ENCODE data around the gene MYADML2. TPM values are rescaled to one million over a fixed set of nuclear protein-coding genes. Genes with fewer than 3 reads are reported as not detected.

MYADML2 gene
- total RNA-seq, 2 donors from 2014 or later = not detected

- H3K27me3 Mint-ChIP-seq (ENCODE audit: insufficient read depth) = no peaks in the 10 kb centered on the region
- Histone ChIP-seq H3K4me3 (ENCODE audit: low read length) (no peak overlapping the region), H3K27me3 (ENCODE audit: control insufficient read depth, insufficient read depth, low read length, poor library complexity, severe bottlenecking) (no peaks in the 10 kb centered on the region), H3K36me3 (ENCODE audit: control insufficient read depth, insufficient read depth, low read length) (peaks cover 25% of the 10 kb centered on the region), H3K9me3 (ENCODE audit: control insufficient read depth, low read length) (no peaks in the 10 kb centered on the region), H3K4me1 (ENCODE audit: control insufficient read depth, insufficient read depth, low read length) (no peaks in the 10 kb centered on the region), H3K27ac (ENCODE audit: low read depth, low read length) (no peak overlapping the region), H3K9ac (ENCODE audit: extremely low read depth, low read length, poor library complexity, severe bottlenecking) (no peak overlapping the region)
- WGBS, 2 experiments (ENCODE audit: insufficient coverage in 1 of 2, insufficient read length in 1 of 2) = 94 to 97% methylated on average over 22 to 26 of the region's 26 CpGs
- no peaks in the 10 kb centered on the region for H3K4me1 Mint-ChIP-seq
- H3K36me3 Mint-ChIP-seq (ENCODE audit: low read depth) = peaks cover 44% of the 10 kb centered on the region
- H3K4me3 Mint-ChIP-seq = no peak overlapping the region
- no peak for DNase-seq
- no peak overlapping the region for H3K27ac Mint-ChIP-seq
- H3K9me3 Mint-ChIP-seq = no peaks in the 10 kb centered on the region
- TF ChIP-seq CTCF (conservative IDR thresholded peaks at IDR 0.05) = no peak
Observed at GRCh38 chr17:81987161-81987770, 40.2 kb upstream of the MYADML2 start.

- Histone ChIP-seq H3K36me3 (ENCODE audit: control insufficient read depth, insufficient read depth, low read length) (peaks cover 25% of the 10 kb centered on the region), H3K4me3 (ENCODE audit: low read length) (no peak overlapping the region), H3K4me1 (ENCODE audit: control insufficient read depth, insufficient read depth, low read length) (no peaks in the 10 kb centered on the region), H3K9me3 (ENCODE audit: control insufficient read depth, low read length) (no peaks in the 10 kb centered on the region), H3K27me3 (ENCODE audit: control insufficient read depth, insufficient read depth, low read length, poor library complexity, severe bottlenecking) (no peaks in the 10 kb centered on the region), H3K9ac (ENCODE audit: extremely low read depth, low read length, poor library complexity, severe bottlenecking) (no peak overlapping the region), H3K27ac (ENCODE audit: low read depth, low read length) (no peak overlapping the region)
- no peak overlapping the region for H3K4me3 Mint-ChIP-seq
- no peaks in the 10 kb centered on the region for H3K9me3 Mint-ChIP-seq
- H3K4me1 Mint-ChIP-seq = no peaks in the 10 kb centered on the region
- H3K36me3 Mint-ChIP-seq (ENCODE audit: low read depth) = peaks cover 44% of the 10 kb centered on the region
- TF ChIP-seq CTCF (conservative IDR thresholded peaks at IDR 0.05) = no peak
- WGBS, 2 experiments (ENCODE audit: insufficient coverage in 1 of 2, insufficient read length in 1 of 2) = 94 to 97% methylated on average over 20 to 26 of the region's 26 CpGs
- no peaks in the 10 kb centered on the region for H3K27me3 Mint-ChIP-seq (ENCODE audit: insufficient read depth)
- H3K27ac Mint-ChIP-seq = no peak overlapping the region
- no peak for DNase-seq
Observed at GRCh38 chr17:81986606-81987005, 39.6 kb upstream of the MYADML2 start.

GRCh38 chr17:81984773-81985410 lies 37.9 kb upstream of the MYADML2 start:
- 96% methylated on average over 14 of the region's 21 CpGs; no CpG with 5 or more reads in 1 of the 2 experiments for WGBS, 2 experiments (ENCODE audit: insufficient coverage in 1 of 2, insufficient read length in 1 of 2)
- no peaks in the 10 kb centered on the region for H3K4me1 Mint-ChIP-seq
- Histone ChIP-seq H3K9me3 (ENCODE audit: control insufficient read depth, low read length) (no peaks in the 10 kb centered on the region), H3K4me1 (ENCODE audit: control insufficient read depth, insufficient read depth, low read length) (no peaks in the 10 kb centered on the region), H3K27ac (ENCODE audit: low read depth, low read length) (no peak overlapping the region), H3K27me3 (ENCODE audit: control insufficient read depth, insufficient read depth, low read length, poor library complexity, severe bottlenecking) (no peaks in the 10 kb centered on the region), H3K4me3 (ENCODE audit: low read length) (no peak overlapping the region), H3K9ac (ENCODE audit: extremely low read depth, low read length, poor library complexity, severe bottlenecking) (no peak overlapping the region), H3K36me3 (ENCODE audit: control insufficient read depth, insufficient read depth, low read length) (peaks cover 31% of the 10 kb centered on the region)
- H3K36me3 Mint-ChIP-seq (ENCODE audit: low read depth) = peaks cover 43% of the 10 kb centered on the region
- no peak overlapping the region for H3K27ac Mint-ChIP-seq
- H3K4me3 Mint-ChIP-seq = no peak overlapping the region
- H3K27me3 Mint-ChIP-seq (ENCODE audit: insufficient read depth) = no peaks in the 10 kb centered on the region
- no peak for DNase-seq
- no peak for TF ChIP-seq CTCF (conservative IDR thresholded peaks at IDR 0.05)
- H3K9me3 Mint-ChIP-seq = no peaks in the 10 kb centered on the region
